NK-92 treated with Interleukin-12 subunit alpha and Interleukin-12 subunit beta, amount 100 ng/mL, for 24 hours (cell line): Measurements from ENCODE around the gene SRGAP1.

Source experiments
- DNase-seq: peaks from one replicate; lab custom pipeline; 2025; lab: John Stamatoyannopoulos, UW

SRGAP1 gene

GRCh38 chr12:64207453-64207852, 363.0 kb downstream of the SRGAP1 start:
- DNase-seq, result no peak
